Astrocyte (in vitro differentiated cells and primary cell): ENCODE data around the gene ADAMTSL2. TPM values are rescaled to one million over a fixed set of nuclear protein-coding genes. Genes with fewer than 3 reads are reported as not detected.
A peak's percentile ranks its signal among the peaks of the same experiment; 100 is the strongest.

ENCODE experiments used
- DNase-seq: peaks from one replicate; pipeline ENCODE4 v3.0.0-alpha.2; 2010; ENCODE audit warnings: low read depth
- FAIRE-seq: peaks from 2 replicates; lab custom pipeline; 2011; peaks lifted over from hg19 to GRCh38; lab: Jason Lieb, UNC
- H2AFZ ChIP-seq: 2 replicates; pipeline ENCODE4 v1.6.0; 2012; ENCODE audit warnings: low read depth, low read length, inconsistent platforms
- H3K27ac ChIP-seq: 2 replicates; pipeline ENCODE4 v1.5.1; 2011; ENCODE audit warnings: low read depth, low read length, inconsistent platforms
- H3K27me3 ChIP-seq: 2 replicates; pipeline ENCODE4 v1.6.0; 2011; ENCODE audit warnings: low read length, inconsistent platforms; ENCODE audit not compliant: insufficient read depth
- H3K36me3 ChIP-seq: 2 replicates; pipeline ENCODE4 v1.5.1; 2011; ENCODE audit warnings: low read length, inconsistent platforms; ENCODE audit not compliant: insufficient read depth
- H3K4me1 ChIP-seq: 2 replicates; pipeline ENCODE4 v1.5.1; 2011; ENCODE audit warnings: low read length, inconsistent platforms; ENCODE audit not compliant: insufficient read depth
- H3K4me2 ChIP-seq: 2 replicates; pipeline ENCODE4 v1.6.0; 2012; ENCODE audit warnings: low read length, inconsistent platforms
- H3K4me3 ChIP-seq: 2 replicates; pipeline ENCODE4 v1.5.1; 2011; ENCODE audit warnings: low read depth, mild to moderate bottlenecking, low read length, inconsistent platforms; ENCODE audit not compliant: insufficient read depth
- H3K79me2 ChIP-seq: 2 replicates; pipeline ENCODE4 v1.6.0; 2012; ENCODE audit warnings: mild to moderate bottlenecking, low read length, inconsistent platforms; ENCODE audit not compliant: insufficient read depth
- H3K9ac ChIP-seq: 2 replicates; pipeline ENCODE4 v1.6.0; 2012; ENCODE audit warnings: mild to moderate bottlenecking, low read length, inconsistent platforms
- H3K9me3 ChIP-seq: 2 replicates; pipeline ENCODE4 v1.5.1; 2012; ENCODE audit warnings: low read depth, mild to moderate bottlenecking, low read length, inconsistent platforms; ENCODE audit not compliant: insufficient read depth
- H4K20me1 ChIP-seq: 2 replicates; pipeline ENCODE4 v1.6.0; 2012; ENCODE audit warnings: low read length, inconsistent platforms; ENCODE audit not compliant: insufficient read depth
- H3K27ac Mint-ChIP-seq: one replicate; pipeline ENCODE4 v1.8.0; 2021; ENCODE audit warnings: mild to moderate bottlenecking, mixed read lengths; ENCODE audit not compliant: unreplicated experiment
- H3K27me3 Mint-ChIP-seq: one replicate; pipeline ENCODE4 v1.8.0; 2021; ENCODE audit warnings: low read depth, mixed read lengths; ENCODE audit not compliant: unreplicated experiment
- H3K36me3 Mint-ChIP-seq: one replicate; pipeline ENCODE4 v1.8.0; 2021; ENCODE audit warnings: low read depth, mixed read lengths; ENCODE audit not compliant: unreplicated experiment
- H3K4me1 Mint-ChIP-seq: one replicate; pipeline ENCODE4 v1.8.0; 2021; ENCODE audit warnings: low read depth, mixed read lengths; ENCODE audit not compliant: unreplicated experiment
- H3K4me3 Mint-ChIP-seq: one replicate; pipeline ENCODE4 v1.8.0; 2021; ENCODE audit warnings: mild to moderate bottlenecking, moderate library complexity, mixed read lengths; ENCODE audit not compliant: unreplicated experiment
- H3K9me3 Mint-ChIP-seq: one replicate; pipeline ENCODE4 v1.8.0; 2021; ENCODE audit warnings: mild to moderate bottlenecking, mixed read lengths; ENCODE audit not compliant: unreplicated experiment
- CTCF ChIP-seq: IDR thresholded peaks from 2 replicates; pipeline ENCODE4 v1.5.1; 2011; ENCODE audit warnings: low read depth, mild to moderate bottlenecking, inconsistent platforms, low read length, moderate library complexity; ENCODE audit not compliant: insufficient read depth
- EZH2 ChIP-seq: IDR thresholded peaks from 2 replicates; pipeline ENCODE4 v1.6.1; 2012; ENCODE audit warnings: mild to moderate bottlenecking, low read length, inconsistent platforms; ENCODE audit not compliant: insufficient read depth
- total RNA-seq: library from RNA; stranded (reverse); gene quantifications from 2 replicates; pipeline ENCODE4 v1.2.1, GENCODE V29; 2021

ADAMTSL2 gene
- total RNA-seq, 1 donor from 2014 or later, result 0.52 TPM

- Histone ChIP-seq H3K4me3 (no peak overlapping the region), H3K9me3 (no peaks in the 10 kb centered on the region), H3K79me2 (no peaks in the 10 kb centered on the region), H3K27ac (no peak overlapping the region), H3K4me1 (peaks cover 4% of the 10 kb centered on the region), H3K9ac (no peak overlapping the region), H3K27me3 (no peaks in the 10 kb centered on the region), H2AFZ (peak overlapping the region; percentile 52), H4K20me1 (peaks cover under 1% of the 10 kb centered on the region), H3K36me3 (no peaks in the 10 kb centered on the region), H3K4me2 (peak overlapping the region; percentile 44)
- Mint-ChIP-seq H3K36me3 (no peaks in the 10 kb centered on the region), H3K4me1 (no peaks in the 10 kb centered on the region), H3K27me3 (peaks cover 44% of the 10 kb centered on the region), H3K27ac (no peak overlapping the region), H3K9me3 (peaks cover 1% of the 10 kb centered on the region), H3K4me3 (no peak overlapping the region)
- DNase-seq (no peak), FAIRE-seq (no peak)
- TF ChIP-seq EZH2 (no peak), CTCF (no peak)
These were observed 4.6 kb downstream of the ADAMTSL2 start for GRCh38 chr9:133538851-133539833.

- H2AFZ ChIP-seq, result no peak overlapping the region
- Mint-ChIP-seq H3K9me3 (peaks cover 1% of the 10 kb centered on the region), H3K27me3 (peaks cover 52% of the 10 kb centered on the region), H3K36me3 (peaks cover 2% of the 10 kb centered on the region), H3K4me1 (no peaks in the 10 kb centered on the region), H3K4me3 (no peak overlapping the region), H3K27ac (no peak overlapping the region)
- FAIRE-seq (no peak), DNase-seq (no peak)
- H3K79me2 ChIP-seq, result no peaks in the 10 kb centered on the region
- H3K9me3 ChIP-seq, result no peaks in the 10 kb centered on the region
- no peak overlapping the region for H3K4me3 ChIP-seq
- H3K4me2 ChIP-seq, result peak overlapping the region; percentile 44
- no peak overlapping the region for H3K9ac ChIP-seq
- peaks cover 2% of the 10 kb centered on the region for H3K4me1 ChIP-seq
- no peaks in the 10 kb centered on the region for H3K27me3 ChIP-seq
- TF ChIP-seq EZH2, result no peak
- no peak for TF ChIP-seq CTCF
- no peaks in the 10 kb centered on the region for H3K36me3 ChIP-seq
- H3K27ac ChIP-seq, result no peak overlapping the region
- no peaks in the 10 kb centered on the region for H4K20me1 ChIP-seq
These were observed 5.6 kb downstream of the ADAMTSL2 start for GRCh38 chr9:133539991-133540697.
